HFF-Myc (cell line): Measurements from ENCODE around the gene PIGL.

ENCODE experiments used
- DNase-seq: peaks from one replicate; pipeline ENCODE4 v3.0.0-alpha.2; 2011; ENCODE audit warnings: low read depth; ENCODE audit errors: extremely low read depth
- H3K4me3 ChIP-seq: replicated peaks from 2 replicates; pipeline ENCODE4 v1.5.1; 2011; ENCODE audit warnings: low read depth, mild to moderate bottlenecking, control low read depth, low read length
- TF ChIP-seq, protein P1 (sequence below): IDR thresholded peaks from 2 replicates; pipeline ENCODE4 v1.5.1; 2012; ENCODE audit warnings: mild to moderate bottlenecking, low read depth, low read length, control low read depth; ENCODE audit errors: missing control alignments

Gene PIGL

DNA sequence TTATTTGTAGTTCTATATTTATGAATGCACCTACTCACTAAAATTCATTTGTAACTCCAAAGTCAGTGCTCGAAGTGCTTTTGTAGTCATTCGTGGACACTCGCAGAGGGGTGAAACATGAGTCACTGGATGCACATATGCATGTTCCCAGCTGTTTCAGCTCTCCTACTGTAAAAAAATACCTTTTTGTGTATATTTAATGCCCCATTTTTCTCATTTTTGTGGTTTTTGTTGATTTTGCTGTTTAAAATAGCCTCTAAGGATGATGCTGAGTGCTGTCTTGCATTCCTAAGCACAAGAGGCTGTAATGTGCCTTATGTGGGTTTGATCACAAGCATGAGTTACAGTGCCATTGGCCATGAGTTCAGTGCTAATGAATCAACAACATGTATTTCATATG is 105.6 kb downstream of the PIGL start:
- TF ChIP-seq, protein P1, sequence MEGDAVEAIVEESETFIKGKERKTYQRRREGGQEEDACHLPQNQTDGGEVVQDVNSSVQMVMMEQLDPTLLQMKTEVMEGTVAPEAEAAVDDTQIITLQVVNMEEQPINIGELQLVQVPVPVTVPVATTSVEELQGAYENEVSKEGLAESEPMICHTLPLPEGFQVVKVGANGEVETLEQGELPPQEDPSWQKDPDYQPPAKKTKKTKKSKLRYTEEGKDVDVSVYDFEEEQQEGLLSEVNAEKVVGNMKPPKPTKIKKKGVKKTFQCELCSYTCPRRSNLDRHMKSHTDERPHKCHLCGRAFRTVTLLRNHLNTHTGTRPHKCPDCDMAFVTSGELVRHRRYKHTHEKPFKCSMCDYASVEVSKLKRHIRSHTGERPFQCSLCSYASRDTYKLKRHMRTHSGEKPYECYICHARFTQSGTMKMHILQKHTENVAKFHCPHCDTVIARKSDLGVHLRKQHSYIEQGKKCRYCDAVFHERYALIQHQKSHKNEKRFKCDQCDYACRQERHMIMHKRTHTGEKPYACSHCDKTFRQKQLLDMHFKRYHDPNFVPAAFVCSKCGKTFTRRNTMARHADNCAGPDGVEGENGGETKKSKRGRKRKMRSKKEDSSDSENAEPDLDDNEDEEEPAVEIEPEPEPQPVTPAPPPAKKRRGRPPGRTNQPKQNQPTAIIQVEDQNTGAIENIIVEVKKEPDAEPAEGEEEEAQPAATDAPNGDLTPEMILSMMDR, result no peak
- peak; percentile 70 for DNase-seq
- no peak overlapping the region for H3K4me3 ChIP-seq

DNA sequence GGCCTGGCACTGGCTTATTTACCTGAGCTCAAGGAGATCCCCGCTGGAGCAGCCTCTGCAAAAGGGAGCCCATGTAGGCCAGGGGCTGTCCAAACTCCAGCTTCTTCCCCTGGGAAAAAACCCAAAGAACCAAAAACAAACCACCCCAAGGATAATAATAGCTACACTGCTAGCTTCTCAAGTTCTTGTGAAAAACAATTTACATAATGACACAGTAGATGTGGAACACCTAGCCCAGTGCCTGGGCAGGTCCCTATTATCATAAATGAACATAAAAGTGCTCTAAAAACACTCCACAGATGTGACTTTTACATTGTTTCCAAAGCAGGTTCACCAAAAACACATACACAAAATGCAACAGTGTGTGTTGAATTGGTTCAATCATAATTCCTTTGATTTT is 109.0 kb downstream of the PIGL start:
- TF ChIP-seq, protein P1, result no peak
- no peak overlapping the region for H3K4me3 ChIP-seq
- no peak for DNase-seq

DNA sequence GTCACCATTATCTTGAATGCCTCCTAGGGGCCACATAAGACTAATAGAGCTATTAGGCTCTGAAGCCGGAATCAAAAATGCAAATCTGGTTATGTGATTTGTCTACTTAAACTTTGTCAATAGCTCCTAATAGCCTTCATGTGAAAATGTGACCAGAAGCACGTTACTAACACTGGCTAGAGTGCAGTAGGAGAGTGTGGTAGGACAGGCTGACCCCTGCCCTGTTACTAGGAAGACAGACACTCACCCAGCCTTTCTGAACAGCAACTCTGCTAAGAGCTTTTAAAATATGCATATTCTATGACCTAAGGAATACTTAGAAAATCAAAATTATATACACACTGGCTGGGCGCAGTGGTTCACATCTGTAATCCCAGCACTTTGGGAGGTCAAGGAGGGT is 110.0 kb downstream of the PIGL start:
- no peak for DNase-seq
- no peak overlapping the region for H3K4me3 ChIP-seq
- TF ChIP-seq, protein P1, result no peak

DNA sequence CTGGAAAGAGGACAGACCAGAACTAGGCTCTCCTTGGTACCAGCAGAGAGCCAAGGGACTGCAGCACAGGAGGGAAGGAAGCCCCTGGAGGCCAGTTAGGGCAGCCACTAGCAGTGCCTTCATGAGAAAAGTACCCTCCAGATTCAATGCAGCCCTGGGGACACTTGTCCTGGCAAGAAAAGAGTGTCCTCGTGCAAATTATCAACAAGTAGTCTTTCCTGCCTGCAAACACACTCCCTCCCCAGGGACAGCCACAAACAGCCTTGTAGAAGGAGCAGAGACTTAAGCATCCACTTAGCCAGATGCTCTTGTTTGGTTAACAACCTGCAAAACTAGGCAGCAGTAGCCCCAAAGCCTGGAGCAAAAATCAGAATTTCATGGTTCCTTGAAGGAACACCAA is 112.0 kb downstream of the PIGL start:
- DNase-seq, result no peak
- TF ChIP-seq, protein P1, result no peak
- H3K4me3 ChIP-seq, result no peak overlapping the region

DNA sequence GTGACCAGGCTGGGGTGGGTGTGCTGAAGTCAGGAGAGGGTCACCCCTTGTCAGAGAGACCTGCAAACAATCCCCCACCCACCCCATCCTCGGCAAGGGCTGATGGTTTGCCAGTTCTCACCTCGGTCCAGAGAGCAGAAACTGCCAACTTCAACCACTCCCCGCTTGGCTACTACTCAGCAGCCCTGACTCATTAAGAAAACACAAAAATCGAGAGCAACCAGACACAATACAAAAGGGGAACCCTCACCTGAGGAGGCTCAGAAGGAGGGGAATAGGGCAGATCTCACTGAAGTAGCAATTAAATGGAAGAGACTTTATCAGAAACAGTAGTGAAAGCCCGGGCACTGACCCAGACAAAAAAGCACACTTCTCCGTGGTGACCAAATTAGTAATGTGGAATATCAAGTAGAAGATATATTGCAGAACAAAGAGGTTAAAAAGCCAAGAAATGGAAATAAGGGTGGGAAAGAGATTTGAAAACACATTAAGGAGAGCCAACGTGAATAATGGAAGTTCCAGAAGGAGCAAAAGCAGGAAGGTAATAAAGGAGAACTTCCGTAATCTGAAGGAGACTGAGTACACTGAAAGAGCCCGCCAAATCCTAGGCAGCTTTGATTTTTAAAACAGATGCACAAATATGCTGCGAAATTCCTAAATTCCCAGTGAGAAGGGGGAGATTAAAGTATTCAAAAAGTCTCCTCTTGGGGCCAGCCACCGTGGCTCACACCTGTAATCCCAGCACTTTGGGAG is 112.7 kb downstream of the PIGL start:
- no peak for DNase-seq
- TF ChIP-seq, protein P1, result no peak
- H3K4me3 ChIP-seq, result no peak overlapping the region

DNA sequence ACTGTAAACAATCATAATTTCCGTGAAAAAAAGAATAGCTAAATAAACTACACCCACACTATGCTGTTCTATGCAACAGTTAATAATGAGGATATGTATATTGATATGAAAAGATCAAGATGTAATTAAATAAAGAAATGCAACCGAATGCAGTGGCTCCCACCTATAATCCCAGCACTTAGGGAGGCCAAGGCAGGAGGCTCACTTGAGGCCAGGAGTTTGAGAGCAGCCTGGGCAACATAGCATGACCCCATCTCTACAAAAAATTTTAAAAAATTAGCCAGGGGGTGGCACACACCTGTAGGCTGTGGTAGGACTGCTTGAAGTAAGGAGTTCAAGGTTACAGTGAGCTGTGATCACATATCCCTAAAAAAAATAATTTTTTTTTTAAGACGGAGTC is 121.4 kb downstream of the PIGL start:
- DNase-seq, result no peak
- H3K4me3 ChIP-seq, result no peak overlapping the region
- TF ChIP-seq, protein P1, result no peak

DNA sequence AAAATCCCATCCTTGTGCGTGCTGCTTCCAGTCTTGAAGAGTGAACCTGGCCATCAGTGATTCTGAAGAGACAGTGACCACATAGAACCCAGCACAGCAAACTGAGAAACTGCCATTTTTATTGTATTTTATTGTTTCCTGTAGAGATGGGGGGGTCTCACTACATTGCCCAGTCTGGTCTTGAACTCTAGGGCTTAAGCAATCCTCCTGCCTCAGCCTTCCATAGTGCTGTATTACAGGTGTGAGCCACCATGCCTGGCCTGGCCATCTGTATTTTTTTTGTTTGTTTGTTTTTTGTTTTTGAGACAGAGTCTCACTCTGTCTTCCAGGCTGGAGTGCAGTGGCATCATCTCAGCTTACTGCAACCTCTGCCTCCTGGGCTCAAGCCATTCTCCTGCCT is 122.4 kb downstream of the PIGL start:
- TF ChIP-seq, protein P1, result no peak
- H3K4me3 ChIP-seq, result no peak overlapping the region
- DNase-seq, result no peak
